Activated CD8-positive, alpha-beta T cell treated with anti-CD3 and anti-CD28 coated beads, Interleukin-2, amount 10 ng/mL, durations not matched to agents 7 days and 5 days (primary cell): Measurements from ENCODE around the gene NRN1L. TPM values are rescaled to one million over a fixed set of nuclear protein-coding genes. Genes with fewer than 3 reads are reported as not detected.

Experiments
- ATAC-seq: fragments of 150-1000 bp; cut with Tn5 transposase; one replicate; pipeline ENCODE4 v1.10.0; 2021; ENCODE audit warnings: moderate library complexity
- CTCF ChIA-PET: fragments of 350-600 bp; sonication (Branson Sonifier 250); formaldehyde crosslinking; loops from one replicate; lab custom pipeline; 2021; ENCODE audit warnings: antibody characterized with exemption; lab: Charles Lee
- POLR2A ChIA-PET: fragments of 350-600 bp; sonication (Branson Sonifier 250); formaldehyde crosslinking; loops from one replicate; lab custom pipeline; 2021; ENCODE audit warnings: antibody characterized with exemption; lab: Charles Lee
- DNase-seq: peaks from one replicate; pipeline ENCODE4 v3.0.0-alpha.2; 2020
- H3K27ac Mint-ChIP-seq: one replicate; pipeline ENCODE4 v1.8.0; 2021; ENCODE audit warnings: mild to moderate bottlenecking, mixed read lengths
- H3K27me3 Mint-ChIP-seq: one replicate; pipeline ENCODE4 v1.8.0; 2021; ENCODE audit warnings: low read depth, mixed read lengths
- H3K36me3 Mint-ChIP-seq: one replicate; pipeline ENCODE4 v1.8.0; 2021; ENCODE audit warnings: low read depth, mixed read lengths
- H3K4me1 Mint-ChIP-seq: one replicate; pipeline ENCODE4 v1.8.0; 2021; ENCODE audit warnings: low read depth, mixed read lengths
- H3K4me3 Mint-ChIP-seq: one replicate; pipeline ENCODE4 v1.8.0; 2021; ENCODE audit warnings: mild to moderate bottlenecking, mixed read lengths
- H3K9me3 Mint-ChIP-seq: one replicate; pipeline ENCODE4 v1.8.0; 2022; ENCODE audit warnings: mixed read lengths; ENCODE audit not compliant: insufficient read depth
- total RNA-seq, 2 experiments: library from RNA; stranded (reverse); gene quantifications; one replicate each; pipeline ENCODE4 v1.2.3, GENCODE V29; 2021

NRN1L gene
- total RNA-seq, 2 experiments from 2014 or later = 1.2 to 1.4 TPM

DNA sequence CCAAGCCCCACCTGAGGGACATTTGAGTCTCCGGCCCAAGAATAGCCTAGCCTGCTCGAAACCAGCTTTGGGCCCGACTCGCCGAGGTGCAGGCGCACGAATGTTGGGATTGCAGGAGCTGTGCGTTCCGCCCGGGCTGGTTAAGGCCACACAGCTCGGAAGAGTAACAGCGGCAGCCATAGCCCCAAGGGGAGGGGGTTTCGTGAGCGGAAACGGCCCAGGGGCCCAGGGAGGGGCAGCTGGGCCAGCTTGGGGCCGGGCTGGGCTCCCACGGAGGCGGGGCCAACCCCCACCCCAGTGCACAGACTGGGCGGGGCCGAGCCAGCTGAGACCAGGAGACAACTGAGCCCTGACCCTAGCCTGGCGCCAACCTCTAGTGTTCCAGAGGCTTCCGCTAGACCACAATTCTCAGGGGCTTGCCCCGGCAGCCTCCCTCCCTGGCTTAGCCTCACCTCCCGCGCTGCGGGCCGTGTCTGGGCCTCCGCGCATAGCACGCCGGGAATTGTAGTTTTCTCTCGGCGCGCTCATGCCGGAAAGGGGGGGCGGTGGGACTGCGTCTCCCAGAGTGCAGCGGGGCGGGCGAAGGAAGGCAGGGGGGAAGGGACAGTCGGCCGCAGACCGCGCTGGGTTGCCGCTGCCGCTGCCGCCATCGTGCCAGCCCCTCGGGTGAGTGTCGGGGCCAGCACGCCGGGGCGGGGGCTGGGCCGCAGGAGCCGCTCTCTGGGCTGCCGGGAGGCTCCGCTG, 38.2 kb upstream of the NRN1L start, which contains the start of gene NUTF2:
TSS of gene NUTF2 (plus strand) at position 614 of the 744 bp plus-strand sequence. CDS start 18,198 bp downstream, outside the sequence.
- Mint-ChIP-seq H3K9me3 (no peaks in the 10 kb centered on the region), H3K4me1 (peaks cover 50% of the 10 kb centered on the region), H3K27ac (peak within 1 kb of the TSS; percentile 89), H3K4me3 (peak within 1 kb of the TSS; percentile 96), H3K27me3 (no peaks in the 10 kb centered on the region), H3K36me3 (peaks cover 31% of the 10 kb centered on the region)
- ATAC-seq = peak; percentile 66
- ChIA-PET CTCF (interaction anchor here (0.7 to 4.1 kb wide), 8 partner anchors 11 to 173 kb away, joined by 3 to 40 read pairs (median 6); no protein-coding TSS in a partner anchor), POLR2A (interaction anchor here (0.8 to 4.2 kb wide), 6 partner anchors 10 to 121 kb away, joined by 3 to 28 read pairs (median 4); partner anchors contain the start of genes PSKH1, RANBP10 and TSNAXIP1)
- DNase-seq = peak; percentile 98

DNA sequence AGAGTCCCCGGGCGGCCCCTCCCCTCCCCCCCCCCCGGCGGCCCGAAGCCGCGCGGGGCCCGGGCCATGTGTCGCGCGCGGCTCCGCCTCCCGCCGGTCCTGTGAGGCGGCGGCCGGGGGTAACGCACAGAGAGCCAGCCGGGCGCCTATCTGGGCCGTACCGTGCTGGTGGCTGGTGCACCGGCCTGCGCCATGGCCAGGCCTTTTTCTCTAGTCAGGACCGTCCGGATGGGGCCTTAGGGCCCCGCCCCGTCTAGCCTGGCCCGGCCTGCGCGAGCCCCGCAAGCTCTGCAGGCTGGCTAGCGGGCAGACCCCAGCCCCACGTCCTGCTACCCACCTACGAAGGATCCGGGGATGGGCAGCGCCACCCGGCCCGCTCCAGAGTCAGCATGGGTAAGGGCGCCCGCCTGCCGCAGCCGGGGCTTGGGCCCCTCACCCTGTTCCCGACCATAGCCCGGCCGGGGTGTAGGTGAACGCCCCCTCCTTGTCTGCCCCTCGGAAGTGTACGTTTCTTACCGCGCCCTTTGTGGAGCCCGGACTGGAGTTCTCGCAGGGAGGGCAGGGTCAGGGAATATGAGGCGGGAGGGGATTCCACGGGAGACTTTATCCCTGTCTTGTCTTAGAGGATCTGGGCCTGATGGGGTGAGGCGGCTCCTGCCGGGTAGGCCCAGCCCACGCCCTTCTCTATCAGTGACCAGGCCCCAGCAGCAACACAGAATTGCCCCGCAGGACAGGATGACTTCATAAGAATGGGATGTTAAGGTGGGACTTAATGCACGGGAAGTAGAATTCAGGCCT, 37.4 kb upstream of the NRN1L start, which contains the start of gene CENPT:
TSS of gene CENPT (minus strand) at position 630 of the 798 bp plus-strand sequence. CDS start 13,834 bp downstream, outside the sequence.
- ATAC-seq = peak; percentile 50
- Mint-ChIP-seq H3K27ac (peak within 1 kb of the TSS; percentile 82), H3K4me3 (peak within 1 kb of the TSS; percentile 96), H3K9me3 (no peaks in the 10 kb centered on the region), H3K27me3 (no peaks in the 10 kb centered on the region), H3K4me1 (peaks cover 47% of the 10 kb centered on the region), H3K36me3 (peaks cover 31% of the 10 kb centered on the region)
- POLR2A ChIA-PET = interaction anchor here (0.5 to 4.2 kb wide), 2 partner anchors 14 to 427 kb away, joined by 3 to 28 read pairs; no protein-coding TSS in a partner anchor
- CTCF ChIA-PET = interaction anchor here (1.7 to 2.7 kb wide), 2 partner anchors 31 to 174 kb away, joined by 4 to 10 read pairs; no protein-coding TSS in a partner anchor
- no peak for DNase-seq

DNA sequence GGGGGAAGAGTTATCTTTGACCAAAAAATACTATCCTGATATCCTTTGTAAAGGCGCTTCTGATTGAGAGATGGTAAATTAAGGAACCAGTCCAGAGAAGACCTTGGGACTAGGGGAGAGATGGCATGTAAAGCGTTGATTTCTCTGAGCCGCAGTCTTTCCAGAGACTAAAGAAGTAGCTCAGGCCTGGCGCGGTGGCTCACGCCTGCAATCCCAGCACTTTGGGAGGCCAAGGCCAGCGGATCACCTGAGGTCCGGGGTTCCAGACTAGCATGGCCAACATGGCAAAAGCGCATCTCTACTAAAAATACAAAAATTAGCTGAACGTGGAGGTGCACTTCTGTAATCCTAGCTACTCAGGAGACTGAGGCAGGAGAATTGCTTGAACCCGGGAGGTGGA, 36.6 kb upstream of the NRN1L start:
- Mint-ChIP-seq H3K27ac (no peak overlapping the region), H3K4me1 (peaks cover 46% of the 10 kb centered on the region)

DNA sequence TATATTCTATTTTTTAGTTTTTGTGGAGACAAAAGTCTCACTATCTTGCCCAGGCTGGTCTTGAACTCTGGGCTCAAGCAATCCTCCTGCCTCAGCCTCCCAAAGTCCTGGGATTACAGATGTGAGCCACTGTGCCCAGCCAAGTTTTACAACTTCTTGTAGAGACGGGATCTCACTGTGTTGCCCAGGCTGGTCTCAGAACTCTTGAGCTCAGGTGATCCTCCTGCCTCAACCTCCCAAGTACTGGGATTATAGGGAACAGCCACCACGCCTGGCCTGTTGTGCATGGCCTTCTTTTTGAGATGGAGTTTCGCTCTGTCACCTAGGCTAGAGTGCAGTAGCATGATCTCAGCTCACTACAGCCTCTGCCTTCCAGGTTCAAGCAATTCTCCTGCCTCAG, 31.0 kb upstream of the NRN1L start:
- no peak overlapping the region for H3K4me3 Mint-ChIP-seq
- peaks cover 20% of the 10 kb centered on the region for H3K4me1 Mint-ChIP-seq
- H3K36me3 Mint-ChIP-seq = peaks cover 10% of the 10 kb centered on the region
- no peak for ATAC-seq
- no peaks in the 10 kb centered on the region for H3K27me3 Mint-ChIP-seq
- ChIA-PET POLR2A (no interaction called here), CTCF (interaction anchor here (1.3 kb wide), 1 partner anchor 11 kb away, joined by 3 read pairs; no protein-coding TSS in a partner anchor)
- no peak for DNase-seq
- no peak overlapping the region for H3K27ac Mint-ChIP-seq
- H3K9me3 Mint-ChIP-seq = no peaks in the 10 kb centered on the region

More for the DNA sequence above, 36.6 kb upstream of the NRN1L start:
- ATAC-seq (no peak), DNase-seq (no peak)
- peak overlapping the region; percentile 89 for H3K4me3 Mint-ChIP-seq
- POLR2A ChIA-PET = interaction anchor here (0.7 to 1.1 kb wide), 2 partner anchors 12 to 34 kb away, joined by 3 read pairs; no protein-coding TSS in a partner anchor
- H3K9me3 Mint-ChIP-seq = no peaks in the 10 kb centered on the region
- CTCF ChIA-PET = interaction anchor here (0.9 to 2.7 kb wide), 4 partner anchors 32 to 327 kb away, joined by 3 to 10 read pairs (median 5); no protein-coding TSS in a partner anchor
- peaks cover 31% of the 10 kb centered on the region for H3K36me3 Mint-ChIP-seq
- H3K27me3 Mint-ChIP-seq = no peaks in the 10 kb centered on the region

DNA sequence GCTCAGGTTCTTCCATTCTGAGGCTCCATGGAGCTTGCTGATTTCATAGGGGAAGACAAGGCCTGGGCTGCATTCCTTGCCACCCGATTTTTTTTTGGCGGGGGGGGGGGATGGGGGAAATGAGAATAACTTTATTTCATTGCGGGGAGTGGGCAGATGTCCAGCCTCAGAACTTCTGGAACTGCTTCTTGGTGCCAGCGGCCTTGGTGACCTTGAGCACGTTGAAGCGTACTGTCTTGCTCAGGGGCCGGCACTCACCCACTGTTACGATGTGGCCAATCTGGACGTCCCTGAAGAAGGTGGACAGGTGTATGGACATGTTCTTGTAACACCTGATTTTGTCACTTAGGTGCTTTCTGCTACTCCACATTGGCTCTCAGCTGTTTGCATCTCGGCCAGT, 28.9 kb upstream of the NRN1L start:
- ATAC-seq (no peak), DNase-seq (no peak)
- H3K4me1 Mint-ChIP-seq = peaks cover 14% of the 10 kb centered on the region
- H3K27ac Mint-ChIP-seq = no peak overlapping the region
- POLR2A ChIA-PET = interaction anchor here (1.5 kb wide), 1 partner anchor 23 kb away, joined by 3 read pairs; no protein-coding TSS in a partner anchor
- H3K27me3 Mint-ChIP-seq = no peaks in the 10 kb centered on the region
- H3K36me3 Mint-ChIP-seq = peaks cover 8% of the 10 kb centered on the region
- CTCF ChIA-PET = interaction anchor here (1.0 to 1.8 kb wide), 3 partner anchors 11 to 39 kb away, joined by 3 to 7 read pairs (median 5); no protein-coding TSS in a partner anchor
- H3K4me3 Mint-ChIP-seq = no peak overlapping the region
- no peaks in the 10 kb centered on the region for H3K9me3 Mint-ChIP-seq

DNA sequence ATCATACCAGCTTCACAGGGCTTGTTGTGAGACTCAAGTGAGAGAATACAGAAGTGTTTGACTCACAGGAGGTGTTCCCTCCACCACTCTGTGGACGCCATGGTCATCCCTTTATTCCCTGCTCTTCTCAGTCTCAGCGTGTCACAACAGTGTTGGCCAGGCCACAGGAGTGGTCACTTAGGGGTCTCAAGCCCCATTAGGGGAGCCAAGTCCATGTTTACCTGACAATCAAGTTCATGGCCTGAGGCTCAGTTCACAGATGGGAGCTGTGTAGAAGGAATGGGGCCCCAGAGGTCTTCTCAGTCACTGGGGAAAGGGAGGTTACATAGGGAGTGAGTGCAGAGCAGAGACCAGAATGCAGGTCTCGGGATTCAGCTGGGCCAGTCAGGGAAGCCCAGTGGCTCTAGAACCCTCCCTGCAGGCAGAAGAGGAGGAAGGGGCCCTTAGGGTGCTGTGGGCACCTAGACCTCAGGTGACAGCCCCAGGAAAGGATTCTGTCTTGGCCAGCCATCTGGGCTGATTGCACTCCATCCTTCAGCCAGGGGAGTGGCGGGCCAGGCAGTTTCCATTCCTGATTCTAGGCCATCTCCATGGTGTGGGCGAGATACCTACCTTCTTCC, 27.6 kb upstream of the NRN1L start:
- ChIA-PET POLR2A (no interaction called here), CTCF (no interaction called here)
- ATAC-seq = no peak
- peaks cover 16% of the 10 kb centered on the region for H3K4me1 Mint-ChIP-seq
- DNase-seq = no peak
- H3K36me3 Mint-ChIP-seq = peaks cover 11% of the 10 kb centered on the region
- no peaks in the 10 kb centered on the region for H3K27me3 Mint-ChIP-seq
- no peak overlapping the region for H3K4me3 Mint-ChIP-seq
- peak overlapping the region; percentile 23 for H3K27ac Mint-ChIP-seq
- H3K9me3 Mint-ChIP-seq = no peaks in the 10 kb centered on the region

DNA sequence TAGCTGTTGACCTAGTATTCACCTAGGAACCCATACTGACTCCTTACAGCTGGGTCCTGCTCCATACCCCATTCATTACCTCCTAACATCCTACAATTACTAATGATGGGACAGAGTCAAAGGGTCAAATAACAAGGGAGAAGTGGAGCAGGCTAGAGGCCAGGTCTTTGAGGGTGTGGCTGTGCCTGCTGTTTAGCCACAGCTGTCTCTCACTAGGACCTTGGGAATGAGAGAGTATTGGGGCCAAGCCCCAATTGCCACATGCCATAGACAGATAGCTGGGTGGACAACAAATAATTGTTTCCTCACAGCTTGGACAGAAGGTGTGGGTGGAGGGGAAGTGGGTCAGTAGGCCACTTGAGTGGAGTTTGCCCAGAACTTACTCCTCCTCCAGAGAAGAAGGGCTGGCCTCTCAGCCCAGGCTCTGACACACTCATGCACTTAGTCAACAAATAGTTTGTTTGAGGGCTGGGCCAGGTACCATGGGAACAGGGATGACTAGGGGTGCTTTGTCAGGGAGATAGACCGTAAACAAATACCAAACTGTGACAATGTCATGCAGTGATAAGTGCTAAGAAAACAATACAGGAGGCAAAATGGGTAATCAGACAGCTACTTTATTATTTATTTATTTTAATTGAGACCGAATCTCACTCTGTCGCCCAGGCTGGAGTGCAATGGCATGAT, 27.0 kb upstream of the NRN1L start:
- H3K36me3 Mint-ChIP-seq = peaks cover 11% of the 10 kb centered on the region
- H3K4me3 Mint-ChIP-seq = no peak overlapping the region
- ATAC-seq (peak; percentile 72), DNase-seq (no peak)
- POLR2A ChIA-PET = no interaction called here
- H3K4me1 Mint-ChIP-seq = peaks cover 16% of the 10 kb centered on the region
- no peaks in the 10 kb centered on the region for H3K27me3 Mint-ChIP-seq
- no peak overlapping the region for H3K27ac Mint-ChIP-seq
- H3K9me3 Mint-ChIP-seq = no peaks in the 10 kb centered on the region
- CTCF ChIA-PET = interaction anchor here (0.6 kb wide), 1 partner anchor 26 kb away, joined by 3 read pairs; no protein-coding TSS in a partner anchor

DNA sequence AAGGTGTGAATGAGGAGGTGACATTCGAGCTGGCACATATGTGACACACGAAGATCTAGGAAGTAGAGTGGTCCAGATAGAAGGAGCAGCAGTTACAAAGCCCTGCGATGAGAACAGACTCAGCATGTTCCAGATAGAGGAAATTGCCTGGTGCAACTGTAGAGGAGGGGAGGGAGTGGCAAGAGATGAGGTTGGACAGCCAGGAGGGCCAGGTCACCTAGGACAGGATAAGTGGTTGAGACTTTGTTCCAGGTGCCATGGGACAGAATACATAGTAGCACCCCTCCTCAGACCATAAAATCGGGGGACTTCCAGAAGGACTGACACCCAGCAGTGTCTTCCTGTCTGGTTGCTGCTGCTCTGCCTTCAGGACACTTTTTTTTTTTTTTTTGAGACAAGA, 26.2 kb upstream of the NRN1L start:
- Mint-ChIP-seq H3K36me3 (peaks cover 11% of the 10 kb centered on the region), H3K27me3 (no peaks in the 10 kb centered on the region), H3K4me1 (peaks cover 16% of the 10 kb centered on the region), H3K27ac (peak overlapping the region; percentile 56), H3K9me3 (no peaks in the 10 kb centered on the region), H3K4me3 (no peak overlapping the region)
- ATAC-seq (peak; percentile 12), DNase-seq (no peak)
- CTCF ChIA-PET = interaction anchor here (0.6 kb wide), 1 partner anchor 42 kb away, joined by 3 read pairs; no protein-coding TSS in a partner anchor
- POLR2A ChIA-PET = no interaction called here

DNA sequence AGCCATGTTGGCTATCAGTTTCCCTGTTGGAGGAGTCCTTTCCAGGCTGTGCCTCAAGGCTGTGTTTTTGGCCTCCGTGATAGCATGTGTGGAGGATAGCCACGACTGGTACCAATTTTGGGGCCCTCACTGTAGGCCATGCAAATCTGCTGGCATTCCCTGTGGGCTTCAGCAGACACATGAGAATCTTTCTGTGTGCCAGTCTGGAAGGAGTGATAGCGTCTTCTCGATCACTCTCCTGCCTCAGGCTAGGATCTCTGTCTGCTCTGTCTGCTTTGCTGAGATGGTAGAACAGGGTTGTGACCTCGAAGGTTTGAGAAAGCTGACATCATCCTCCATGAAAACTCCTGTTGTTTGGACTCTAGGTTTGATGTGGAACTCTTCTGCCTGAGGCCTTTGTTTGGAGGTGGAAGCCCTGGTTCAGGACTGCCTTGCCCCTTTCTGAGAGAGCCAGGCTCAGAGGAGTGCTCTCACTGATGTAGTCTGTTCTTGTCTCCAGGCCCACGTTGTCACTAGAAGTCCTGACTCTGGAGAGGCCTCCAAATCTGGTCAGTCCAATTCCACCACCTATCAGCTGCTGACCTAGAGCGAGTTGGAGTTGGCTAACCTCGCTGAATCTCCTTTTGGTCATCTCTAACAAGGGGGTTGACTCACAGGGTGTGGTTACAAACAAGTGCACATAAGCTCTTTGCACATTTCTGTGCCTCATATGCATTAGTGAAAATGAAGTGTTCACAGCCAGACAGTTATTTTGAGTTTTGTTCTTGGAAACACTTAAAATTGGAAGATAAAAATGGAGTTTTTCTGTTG, 23.9 kb upstream of the NRN1L start:
- DNase-seq = no peak
- Mint-ChIP-seq H3K4me1 (peaks cover 11% of the 10 kb centered on the region), H3K9me3 (no peaks in the 10 kb centered on the region), H3K4me3 (no peak overlapping the region), H3K36me3 (peaks cover 9% of the 10 kb centered on the region), H3K27me3 (no peaks in the 10 kb centered on the region), H3K27ac (no peak overlapping the region)
- CTCF ChIA-PET = interaction anchor here (1.4 to 3.4 kb wide), 3 partner anchors 9 to 44 kb away, joined by 3 to 19 read pairs (median 3); no protein-coding TSS in a partner anchor
- no peak for ATAC-seq
- POLR2A ChIA-PET = interaction anchor here (0.7 to 1.0 kb wide), 2 partner anchors 12 to 55 kb away, joined by 3 read pairs; no protein-coding TSS in a partner anchor

DNA sequence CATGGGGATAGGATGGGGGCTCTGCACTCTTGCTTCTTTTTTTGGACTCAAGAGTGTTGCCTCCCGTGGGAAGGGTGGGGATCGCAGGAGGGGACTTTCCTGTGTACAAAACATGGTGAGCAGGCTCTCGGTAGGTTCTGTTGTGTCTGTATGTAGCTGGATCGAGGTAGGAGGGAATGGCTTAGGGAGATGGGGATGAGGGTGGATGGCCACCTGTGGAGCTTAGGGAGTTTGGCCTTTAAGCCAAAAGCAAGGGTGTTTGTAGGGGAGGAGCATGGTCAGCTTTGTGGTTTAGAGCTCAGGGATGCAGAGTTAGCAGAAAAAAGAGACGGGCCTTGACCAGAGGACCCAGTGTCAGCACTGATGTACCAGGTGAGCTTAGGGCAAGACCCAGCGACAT, 22.8 kb upstream of the NRN1L start:
- Mint-ChIP-seq H3K4me1 (peaks cover 8% of the 10 kb centered on the region), H3K4me3 (no peak overlapping the region), H3K27me3 (no peaks in the 10 kb centered on the region), H3K9me3 (no peaks in the 10 kb centered on the region), H3K36me3 (peaks cover 17% of the 10 kb centered on the region), H3K27ac (peak overlapping the region; percentile 26)
- CTCF ChIA-PET = interaction anchor here (0.8 to 3.4 kb wide), 4 partner anchors 8 to 45 kb away, joined by 3 to 19 read pairs (median 8); partner anchors contain the start of gene EDC4
- POLR2A ChIA-PET = interaction anchor here (1.0 kb wide), 1 partner anchor 55 kb away, joined by 3 read pairs; the partner anchor contains the start of gene TSNAXIP1
- ATAC-seq (no peak), DNase-seq (no peak)
